DOHH2 (cell line): ENCODE data around the gene GPN2.

Source experiments
- EZH2phosphoT487 ChIP-seq: fragments of 200-600 bp; sonication (generic); IDR thresholded peaks from 2 replicates; pipeline ENCODE4 v1.6.1; 2017; ENCODE audit warnings: borderline replicate concordance, mild to moderate bottlenecking, antibody characterized with exemption, low read length, moderate library complexity, mixed read lengths
- TF ChIP-seq, protein P1 (sequence below): fragments of 200-600 bp; sonication (generic); IDR thresholded peaks from one replicate; pipeline ENCODE4 v1.5.1; 2014; ENCODE audit warnings: antibody characterized with exemption, mild to moderate bottlenecking, low read depth, low read length; ENCODE audit not compliant: poor library complexity, severe bottlenecking

DNA sequence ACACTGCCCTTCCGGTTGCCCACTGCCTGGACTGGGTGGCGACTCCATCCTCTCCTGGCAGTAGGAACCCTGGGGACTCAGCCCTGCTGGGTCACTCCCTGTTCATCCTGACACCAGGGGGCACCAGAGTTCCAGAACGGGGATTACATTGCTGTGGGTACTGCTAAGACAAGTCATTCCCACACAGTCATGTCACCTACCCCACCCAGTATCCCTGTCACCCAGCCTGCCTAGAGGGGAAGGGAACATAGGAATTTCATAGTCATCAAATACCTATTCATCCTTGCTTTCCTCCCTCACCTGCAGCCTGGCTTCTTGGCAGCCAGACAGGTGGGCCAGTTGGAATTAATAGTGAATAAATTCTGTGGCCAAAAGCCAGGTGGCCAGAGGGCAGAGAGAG lies 36.9 kb downstream of the GPN2 start:
- TF ChIP-seq, protein P1, sequence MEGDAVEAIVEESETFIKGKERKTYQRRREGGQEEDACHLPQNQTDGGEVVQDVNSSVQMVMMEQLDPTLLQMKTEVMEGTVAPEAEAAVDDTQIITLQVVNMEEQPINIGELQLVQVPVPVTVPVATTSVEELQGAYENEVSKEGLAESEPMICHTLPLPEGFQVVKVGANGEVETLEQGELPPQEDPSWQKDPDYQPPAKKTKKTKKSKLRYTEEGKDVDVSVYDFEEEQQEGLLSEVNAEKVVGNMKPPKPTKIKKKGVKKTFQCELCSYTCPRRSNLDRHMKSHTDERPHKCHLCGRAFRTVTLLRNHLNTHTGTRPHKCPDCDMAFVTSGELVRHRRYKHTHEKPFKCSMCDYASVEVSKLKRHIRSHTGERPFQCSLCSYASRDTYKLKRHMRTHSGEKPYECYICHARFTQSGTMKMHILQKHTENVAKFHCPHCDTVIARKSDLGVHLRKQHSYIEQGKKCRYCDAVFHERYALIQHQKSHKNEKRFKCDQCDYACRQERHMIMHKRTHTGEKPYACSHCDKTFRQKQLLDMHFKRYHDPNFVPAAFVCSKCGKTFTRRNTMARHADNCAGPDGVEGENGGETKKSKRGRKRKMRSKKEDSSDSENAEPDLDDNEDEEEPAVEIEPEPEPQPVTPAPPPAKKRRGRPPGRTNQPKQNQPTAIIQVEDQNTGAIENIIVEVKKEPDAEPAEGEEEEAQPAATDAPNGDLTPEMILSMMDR: peak; percentile 90
- no peak for TF ChIP-seq EZH2phosphoT487
